K562 (cell line): ENCODE results near the gene SLA2. TPM values are rescaled to one million over a fixed set of nuclear protein-coding genes. Genes with fewer than 3 reads are reported as not detected.

Source experiments
- ATF1 ChIP-seq, 2 experiments: fragments of 450-650 bp in 1 of 2; IDR thresholded peaks; 2 replicates each; pipeline ENCODE4 v1.6.1; 2016; ENCODE audit warnings: missing compliant biosample characterization in 1 of 2, missing genetic modification characterization in 1 of 2
- ATF7 ChIP-seq: fragments of 450-650 bp; IDR thresholded peaks from 2 replicates; pipeline ENCODE4 v1.7.1; 2014; ENCODE audit warnings: mild to moderate bottlenecking, moderate library complexity
- CEBPG ChIP-seq, 3 experiments: fragments of 200-800 bp in 1 of 3; sonication (Bioruptor generic) in 1 of 3; sonication (generic) in 1 of 3; formaldehyde crosslinking in 1 of 3; IDR thresholded peaks in 2 of 3; conservative IDR thresholded peaks in 1 of 3; 2 replicates each; pipeline versions ENCODE4 v1.6.1 to v1.8.0; 2016 to 2022; ENCODE audit warnings: missing compliant biosample characterization in 2 of 3, missing genetic modification characterization in 2 of 3, mild to moderate bottlenecking in 1 of 3, missing genetic modification reagents in 1 of 3
- E2F4 ChIP-seq: sonication (generic); formaldehyde crosslinking; IDR thresholded peaks from 2 replicates; pipeline ENCODE4 v1.8.0; 2022; ENCODE audit warnings: mild to moderate bottlenecking, low read depth, missing genetic modification reagents
- FOS ChIP-seq: IDR thresholded peaks from 3 replicates; pipeline ENCODE4 v1.6.1; 2011; ENCODE audit not compliant: insufficient read length; ENCODE audit errors: extremely low read depth
- FOXK2 ChIP-seq, 2 experiments: fragments of 450-650 bp; IDR thresholded peaks in 1 of 2; conservative IDR thresholded peaks in 1 of 2; 2 replicates each; pipeline ENCODE4 v1.6.1; 2016; ENCODE audit warnings: low read depth in 2 of 2, mild to moderate bottlenecking in 1 of 2
- HIVEP1 ChIP-seq: fragments of 250-450 bp; sonication (Bioruptor Pico); IDR thresholded peaks from 2 replicates; pipeline ENCODE4 v1.4.0; 2020; ENCODE audit warnings: mild to moderate bottlenecking
- MCM5 ChIP-seq: fragments of 450-650 bp; IDR thresholded peaks from 2 replicates; pipeline ENCODE4 v1.6.1; 2016; ENCODE audit warnings: low read depth
- NEUROD1 ChIP-seq: fragments of 150-350 bp; IDR thresholded peaks from 2 replicates; pipeline ENCODE4 v1.6.1; 2014; ENCODE audit warnings: borderline replicate concordance, low read length, low read depth; ENCODE audit not compliant: partially characterized antibody
- PHB ChIP-seq: fragments of 250-450 bp; sonication (Bioruptor Pico); IDR thresholded peaks from 2 replicates; pipeline ENCODE4 v1.5.0; 2021
- POLR2H ChIP-seq: IDR thresholded peaks from 2 replicates; pipeline ENCODE4 v1.6.1; 2016; ENCODE audit warnings: missing genetic modification characterization, low read depth, mild to moderate bottlenecking, control low read depth, missing compliant biosample characterization, moderate library complexity
- PPARD ChIP-seq: fragments of 250-450 bp; sonication (Bioruptor Pico); IDR thresholded peaks from 2 replicates; pipeline ENCODE4 v1.8.0; 2022; ENCODE audit warnings: inconsistent platforms, mild to moderate bottlenecking, moderate library complexity
- SRSF9 ChIP-seq: fragments of 200-400 bp; formaldehyde crosslinking; IDR thresholded peaks from 2 replicates; pipeline ENCODE4 v1.6.1; 2017; ENCODE audit warnings: low read depth, low read length, borderline replicate concordance
- TSHZ1 ChIP-seq: fragments of 250-450 bp; sonication (Bioruptor Pico); IDR thresholded peaks from 2 replicates; pipeline ENCODE4 v1.4.0; 2020; ENCODE audit warnings: mild to moderate bottlenecking, moderate library complexity
- ZMIZ1 ChIP-seq, 2 experiments: fragments of 150-350 bp in 1 of 2; IDR thresholded peaks; 2 replicates each; pipeline ENCODE4 v1.6.1; 2012 to 2016; ENCODE audit warnings: low read depth in 2 of 2, low read length in 2 of 2, mild to moderate bottlenecking in 1 of 2, moderate library complexity in 1 of 2
- ZNF239 ChIP-seq: fragments of 250-450 bp; sonication (Bioruptor Pico); IDR thresholded peaks from 2 replicates; pipeline ENCODE4 v1.4.0; 2020; ENCODE audit warnings: mild to moderate bottlenecking
- ZNF274 ChIP-seq: IDR thresholded peaks from 2 replicates; pipeline ENCODE4 v1.6.1; 2011; ENCODE audit warnings: low read depth, mild to moderate bottlenecking, low read length, moderate library complexity, borderline replicate concordance
- polyA plus RNA-seq, 8 experiments: library from polyadenylated mRNA; depleted of rRNA in 4 of 8; stranded (reverse) in 5 of 8; unstranded in 3 of 8; fragments of >200 nt; fragmentation: Nextera tagmentation in 2 of 8; fragmentation: Illumina TruSeq in 1 of 8; extraction: Ambion mirVana in 2 of 8; extraction: Trizol in 1 of 8; gene quantifications; 2 replicates each; pipeline versions ENCODE4 v1.2.1 to v1.2.3, GENCODE V29; 2011 to 2014; ENCODE audit warnings: inconsistent platforms in 1 of 8, missing spikeins in 1 of 8
- total RNA-seq, 7 experiments: library from RNA; depleted of rRNA in 6 of 7; stranded (reverse); fragments of >200 nt in 6 of 7; fragmentation: Illumina TruSeq in 2 of 7; extraction: Trizol in 2 of 7; gene quantifications; 2 replicates each; pipeline versions ENCODE4 v1.2.1 to v1.2.3, GENCODE V29; 2011 to 2021; ENCODE audit warnings: low replicate concordance in 1 of 7
- TF ChIP-seq, protein P1 (sequence below): fragments of 250-450 bp; sonication (Bioruptor Pico); IDR thresholded peaks from 2 replicates; pipeline ENCODE4 v1.8.0; 2021; ENCODE audit warnings: moderate library complexity, mild to moderate bottlenecking, inconsistent platforms

Gene SLA2
- total and polyA plus RNA-seq, 9 of the 15 experiments (the other 6 are each of a cell fraction or from before 2014, with no cell fraction given) = 0.07 TPM; not detected in 7

DNA sequence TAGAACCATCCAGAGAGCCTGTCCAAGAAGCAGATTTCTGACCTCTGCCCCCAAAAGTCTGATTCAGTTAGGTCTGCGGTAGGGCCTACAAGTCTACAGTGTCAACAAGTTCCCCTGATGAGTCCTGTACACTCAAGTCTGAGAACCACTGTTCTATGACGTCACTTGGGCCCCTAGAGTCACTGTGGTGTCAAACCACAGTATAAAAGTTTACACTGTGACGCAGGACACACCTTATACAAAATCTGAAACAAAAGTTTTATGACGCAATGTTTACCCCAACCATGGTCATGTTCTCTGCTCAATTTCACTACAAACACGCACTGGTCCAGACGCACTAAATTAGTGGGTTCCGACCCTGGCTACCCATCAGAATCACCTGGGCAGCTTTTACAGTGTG is 17.9 kb downstream of the SLA2 start (continued):
- TF ChIP-seq ZMIZ1 (IDR thresholded peaks at IDR 0.05; ENCODE audit: low read depth in 2 of 2, low read length in 2 of 2) (no peak), CEBPG (CRISPR knock-in tag; IDR thresholded peaks at IDR 0.05) (no peak), CEBPG (tag; conservative IDR thresholded peaks at IDR 0.05 in 1 of 2, IDR thresholded peaks at IDR 0.05 in 1 of 2) (peak; percentile 50 to 75), NEUROD1 (no peak), FOXK2 (conservative IDR thresholded peaks at IDR 0.05 in 1 of 2, IDR thresholded peaks at IDR 0.05 in 1 of 2; ENCODE audit: low read depth in 2 of 2) (no peak), E2F4 (CRISPR knock-in tag) (no peak), ZNF274 (no peak), FOS (no peak), ATF7 (peak; percentile 25; the same call in 1 of the 2 replicates), MCM5 (no peak), ZNF239 (CRISPR knock-in tag) (no peak), PHB (CRISPR knock-in tag) (no peak), SRSF9 (no peak), PPARD (no peak), TSHZ1 (no peak), HIVEP1 (CRISPR knock-in tag) (no peak), POLR2H (tag) (no peak), ATF1 (CRISPR knock-in tag; IDR thresholded peaks at IDR 0.05) (no peak), ATF1 (tag; IDR thresholded peaks at IDR 0.05) (0 out of 2 replicates have a peak, but pooled peaks have one; percentile 47)
- TF ChIP-seq, protein P1, sequence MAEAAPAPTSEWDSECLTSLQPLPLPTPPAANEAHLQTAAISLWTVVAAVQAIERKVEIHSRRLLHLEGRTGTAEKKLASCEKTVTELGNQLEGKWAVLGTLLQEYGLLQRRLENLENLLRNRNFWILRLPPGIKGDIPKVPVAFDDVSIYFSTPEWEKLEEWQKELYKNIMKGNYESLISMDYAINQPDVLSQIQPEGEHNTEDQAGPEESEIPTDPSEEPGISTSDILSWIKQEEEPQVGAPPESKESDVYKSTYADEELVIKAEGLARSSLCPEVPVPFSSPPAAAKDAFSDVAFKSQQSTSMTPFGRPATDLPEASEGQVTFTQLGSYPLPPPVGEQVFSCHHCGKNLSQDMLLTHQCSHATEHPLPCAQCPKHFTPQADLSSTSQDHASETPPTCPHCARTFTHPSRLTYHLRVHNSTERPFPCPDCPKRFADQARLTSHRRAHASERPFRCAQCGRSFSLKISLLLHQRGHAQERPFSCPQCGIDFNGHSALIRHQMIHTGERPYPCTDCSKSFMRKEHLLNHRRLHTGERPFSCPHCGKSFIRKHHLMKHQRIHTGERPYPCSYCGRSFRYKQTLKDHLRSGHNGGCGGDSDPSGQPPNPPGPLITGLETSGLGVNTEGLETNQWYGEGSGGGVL (CRISPR knock-in tag) = no peak
